Gastrocnemius medialis (tissue), 4 donors: ENCODE measurements around the gene ENDOG.
"Not testable (repeated sequence)": the region's sequence is repeated elsewhere in the genome, so short reads cannot be mapped to it uniquely, and the experiment has no call there.

Experiments
- CTCF ChIP-seq, 5 experiments: fragments of 450-650 bp in 3 of 5; fragments of 200-600 bp in 2 of 5; sonication (generic) in 2 of 5; IDR thresholded peaks in 4 of 5; conservative IDR thresholded peaks in 1 of 5; 1 replicate in 4 of 5; 2 replicates in 1 of 5; pipeline ENCODE4 v1.5.1; 2016 to 2019; ENCODE audit warnings: antibody characterized with exemption in 5 of 5, mild to moderate bottlenecking in 3 of 5, moderate library complexity in 3 of 5
- POLR2A ChIP-seq, 2 donors: fragments of 450-650 bp; IDR thresholded peaks; one replicate each; pipeline ENCODE4 v1.6.1; 2017; ENCODE audit warnings: antibody characterized with exemption in 2 of 2, mild to moderate bottlenecking in 2 of 2, moderate library complexity in 2 of 2

DNA sequence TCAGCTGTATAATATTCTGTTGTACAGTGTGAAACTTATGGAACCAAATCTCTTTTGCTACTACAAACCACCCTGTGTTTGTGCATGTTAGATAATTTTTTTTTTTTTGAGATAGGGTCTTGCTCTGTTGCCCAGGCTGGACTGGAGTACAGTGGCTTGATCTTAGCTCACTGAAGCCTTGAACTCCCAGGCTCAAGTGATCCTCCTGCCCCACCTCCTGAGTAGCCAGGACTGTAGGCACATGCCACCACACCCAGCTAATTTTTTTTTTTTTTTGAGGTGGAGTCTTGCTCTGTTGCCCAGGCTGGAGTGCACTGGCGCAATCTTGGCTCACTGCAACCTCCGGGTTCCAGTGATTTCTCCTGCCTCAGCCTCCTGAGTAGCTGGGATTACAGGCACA, 23.3 kb upstream of the ENDOG start:
- TF ChIP-seq POLR2A (IDR thresholded peaks at IDR 0.05); CTCF (IDR thresholded peaks at IDR 0.05 in 4 of 5, conservative IDR thresholded peaks at IDR 0.05 in 1 of 5): not testable (repeated sequence)
